Keratinocyte (primary cell): ENCODE data around the gene OSBPL10. TPM values are rescaled to one million over a fixed set of nuclear protein-coding genes. Genes with fewer than 3 reads are reported as not detected.

Source experiments
- DNase-seq: peaks from one replicate; pipeline ENCODE4 v3.0.0-alpha.2; 2011; ENCODE audit warnings: low read depth, missing footprints, low spot score
- FAIRE-seq: peaks from 2 replicates; lab custom pipeline; 2011; peaks lifted over from hg19 to GRCh38; lab: Jason Lieb, UNC
- H2AFZ ChIP-seq: 2 replicates; pipeline ENCODE4 v1.6.0; 2012; ENCODE audit warnings: low read length, control low read depth, inconsistent platforms; ENCODE audit not compliant: control insufficient read depth
- H3K27ac ChIP-seq: 2 replicates; pipeline ENCODE4 v1.5.1; 2011; ENCODE audit warnings: low read length; ENCODE audit not compliant: control insufficient read depth, insufficient read depth
- H3K27me3 ChIP-seq: 3 replicates; pipeline ENCODE4 v1.6.0; 2011; ENCODE audit warnings: low read length; ENCODE audit not compliant: control insufficient read depth, insufficient read depth; ENCODE audit errors: extremely low read depth
- H3K36me3 ChIP-seq, 2 experiments: 2 replicates in 1 of 2; 3 replicates in 1 of 2; pipeline ENCODE4 v1.5.1; 2011; ENCODE audit warnings: low read length in 2 of 2, mild to moderate bottlenecking in 1 of 2; ENCODE audit not compliant: control insufficient read depth in 2 of 2, insufficient read depth in 2 of 2; ENCODE audit errors: extremely low read depth in 1 of 2
- H3K4me1 ChIP-seq: 3 replicates; pipeline ENCODE4 v1.5.1; 2011; ENCODE audit warnings: low read length; ENCODE audit not compliant: control insufficient read depth, insufficient read depth; ENCODE audit errors: extremely low read depth
- H3K4me2 ChIP-seq: 3 replicates; pipeline ENCODE4 v1.6.0; 2011; ENCODE audit warnings: low read depth, low read length; ENCODE audit not compliant: control insufficient read depth, insufficient read depth; ENCODE audit errors: extremely low read depth
- H3K4me3 ChIP-seq, 3 experiments: fragments of 200-600 bp in 1 of 3; sonication (generic) in 1 of 3; 2 replicates in 2 of 3; 3 replicates in 1 of 3; pipeline ENCODE4 v1.5.1; 2011 to 2016; ENCODE audit warnings: low read length in 3 of 3, mild to moderate bottlenecking in 3 of 3, control low read depth in 2 of 3, inconsistent platforms in 1 of 3, low read depth in 1 of 3, mixed read lengths in 1 of 3, mixed run types in 1 of 3, moderate library complexity in 1 of 3; ENCODE audit not compliant: control insufficient read depth in 2 of 3, insufficient read depth in 2 of 3; ENCODE audit errors: extremely low read depth in 1 of 3
- H3K79me2 ChIP-seq: 2 replicates; pipeline ENCODE4 v1.6.0; 2012; ENCODE audit warnings: low read length; ENCODE audit not compliant: control insufficient read depth, insufficient read depth
- H3K9ac ChIP-seq: 3 replicates; pipeline ENCODE4 v1.6.0; 2011; ENCODE audit warnings: low read length; ENCODE audit not compliant: control insufficient read depth, insufficient read depth; ENCODE audit errors: extremely low read depth
- H3K9me1 ChIP-seq: 3 replicates; pipeline ENCODE4 v1.6.0; 2011; ENCODE audit warnings: low read length; ENCODE audit not compliant: control insufficient read depth, insufficient read depth; ENCODE audit errors: extremely low read depth
- H3K9me3 ChIP-seq: 2 replicates; pipeline ENCODE4 v1.5.1; 2012; ENCODE audit warnings: low read depth, low read length; ENCODE audit not compliant: control insufficient read depth
- H4K20me1 ChIP-seq: 3 replicates; pipeline ENCODE4 v1.6.0; 2011; ENCODE audit warnings: low read length; ENCODE audit not compliant: control insufficient read depth, insufficient read depth; ENCODE audit errors: extremely low read depth
- EZH2 ChIP-seq: IDR thresholded peaks from one replicate; pipeline ENCODE4 v1.6.1; 2012; ENCODE audit warnings: inconsistent platforms, mild to moderate bottlenecking, low read length, moderate library complexity
- dilution Hi-C: fragments of 300-500 bp; cut with MboI; formaldehyde crosslinking; loops from one replicate; pipeline ENCODE4 v1.7.0; 2020; ENCODE audit warnings: low sequenced_read_pairs; ENCODE audit not compliant: extremely low pct_ligation_motif_present
- polyA plus RNA-seq, 5 experiments: library from polyadenylated mRNA; depleted of rRNA in 3 of 5; stranded (reverse) in 3 of 5; stranded (forward) in 1 of 5; unstranded in 1 of 5; fragments of >200 nt; gene quantifications; 1 replicate in 1 of 5; 2 replicates in 3 of 5; 3 replicates in 1 of 5; pipeline versions ENCODE4 v1.2.1 to v1.2.3, GENCODE V29; 2011 to 2012; ENCODE audit warnings: missing spikeins in 2 of 5, low read depth in 1 of 5, low replicate concordance in 1 of 5
- TF ChIP-seq, protein P1 (sequence below), 3 experiments: IDR thresholded peaks in 1 of 3; conservative IDR thresholded peaks in 1 of 3; optimal IDR thresholded peaks in 1 of 3; 2 replicates in 2 of 3; 3 replicates in 1 of 3; pipeline versions ENCODE3 to v1.5.1; 2011; ENCODE audit warnings: low read length in 3 of 3, mild to moderate bottlenecking in 3 of 3, moderate library complexity in 2 of 3, control low read depth in 1 of 3, inconsistent platforms in 1 of 3; ENCODE audit not compliant: insufficient read depth in 2 of 3; ENCODE audit errors: extremely low read depth in 1 of 3

OSBPL10 gene
- polyA plus RNA-seq, 1 donor (not counting 4 experiments of a cell fraction or from before 2014, with no cell fraction given), result 50.1 TPM

DNA sequence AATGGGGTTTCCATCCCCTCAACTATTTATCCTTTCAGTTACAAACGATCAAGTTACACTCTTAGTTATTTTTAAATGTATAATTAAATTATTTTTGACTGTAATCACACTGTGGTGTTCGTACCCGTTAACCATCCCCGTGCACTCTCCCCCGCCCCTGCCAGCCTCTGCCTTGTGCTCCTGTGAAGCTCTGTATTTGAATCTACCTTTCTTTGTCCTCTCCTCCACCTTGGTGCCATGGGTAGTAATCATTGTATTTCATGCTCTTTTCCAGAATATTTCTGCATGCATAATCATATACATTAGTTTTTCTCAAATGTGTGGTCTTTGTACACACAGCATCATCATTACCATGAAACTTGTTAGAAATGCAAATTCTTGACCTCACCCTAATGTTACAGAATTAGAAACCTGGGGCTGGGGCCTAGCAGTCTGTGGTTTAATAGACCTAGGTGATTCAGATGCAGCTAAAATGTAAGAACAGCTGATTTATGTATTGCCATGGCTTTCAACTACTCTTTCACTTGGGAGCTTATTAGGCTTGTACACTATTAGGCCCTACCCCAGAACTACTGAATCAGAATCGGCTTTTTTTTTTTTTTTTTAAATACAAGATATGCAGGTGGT lies 356.9 kb downstream of the OSBPL10 start:
- H3K9me1 ChIP-seq, result no peaks in the 10 kb centered on the region
- H3K27ac ChIP-seq, result no peak overlapping the region
- FAIRE-seq, result no peak
- H3K9ac ChIP-seq, result no peak overlapping the region
- TF ChIP-seq, protein P1, sequence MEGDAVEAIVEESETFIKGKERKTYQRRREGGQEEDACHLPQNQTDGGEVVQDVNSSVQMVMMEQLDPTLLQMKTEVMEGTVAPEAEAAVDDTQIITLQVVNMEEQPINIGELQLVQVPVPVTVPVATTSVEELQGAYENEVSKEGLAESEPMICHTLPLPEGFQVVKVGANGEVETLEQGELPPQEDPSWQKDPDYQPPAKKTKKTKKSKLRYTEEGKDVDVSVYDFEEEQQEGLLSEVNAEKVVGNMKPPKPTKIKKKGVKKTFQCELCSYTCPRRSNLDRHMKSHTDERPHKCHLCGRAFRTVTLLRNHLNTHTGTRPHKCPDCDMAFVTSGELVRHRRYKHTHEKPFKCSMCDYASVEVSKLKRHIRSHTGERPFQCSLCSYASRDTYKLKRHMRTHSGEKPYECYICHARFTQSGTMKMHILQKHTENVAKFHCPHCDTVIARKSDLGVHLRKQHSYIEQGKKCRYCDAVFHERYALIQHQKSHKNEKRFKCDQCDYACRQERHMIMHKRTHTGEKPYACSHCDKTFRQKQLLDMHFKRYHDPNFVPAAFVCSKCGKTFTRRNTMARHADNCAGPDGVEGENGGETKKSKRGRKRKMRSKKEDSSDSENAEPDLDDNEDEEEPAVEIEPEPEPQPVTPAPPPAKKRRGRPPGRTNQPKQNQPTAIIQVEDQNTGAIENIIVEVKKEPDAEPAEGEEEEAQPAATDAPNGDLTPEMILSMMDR (optimal IDR thresholded peaks at IDR 0.05 in 1 of 3, IDR thresholded peaks at IDR 0.05 in 1 of 3, conservative IDR thresholded peaks at IDR 0.05 in 1 of 3; ENCODE audit: extremely low read depth in 1 of 3, insufficient read depth in 2 of 3, low read length in 3 of 3), result no peak
- no peak for TF ChIP-seq EZH2
- H2AFZ ChIP-seq, result no peak overlapping the region
- peaks cover 5 to 20% of the 10 kb centered on the region in 2 experiments for H3K36me3 ChIP-seq
- no peak for DNase-seq
- no peaks in the 10 kb centered on the region for H3K27me3 ChIP-seq
- H3K9me3 ChIP-seq, result no peaks in the 10 kb centered on the region
- no peaks in the 10 kb centered on the region for H4K20me1 ChIP-seq
- no peaks in the 10 kb centered on the region for H3K4me1 ChIP-seq
- dilution Hi-C loops, result no loop called here
- no peak overlapping the region for H3K4me2 ChIP-seq
- H3K79me2 ChIP-seq, result no peaks in the 10 kb centered on the region
- H3K4me3 ChIP-seq, result no peak overlapping the region

- H3K9ac ChIP-seq, result no peak overlapping the region
- H3K4me1 ChIP-seq, result no peaks in the 10 kb centered on the region
- DNase-seq (no peak), FAIRE-seq (no peak)
- no peaks in the 10 kb centered on the region for H4K20me1 ChIP-seq
- no peak overlapping the region for H3K27ac ChIP-seq
- no peaks in the 10 kb centered on the region for H3K27me3 ChIP-seq
- dilution Hi-C loops, result no loop called here
- no peak overlapping the region for H3K4me3 ChIP-seq
- no peaks in the 10 kb centered on the region for H3K9me1 ChIP-seq
- H3K36me3 ChIP-seq, result peaks cover 5 to 20% of the 10 kb centered on the region in 2 experiments
- no peak overlapping the region for H3K4me2 ChIP-seq
- no peak overlapping the region for H2AFZ ChIP-seq
- no peaks in the 10 kb centered on the region for H3K9me3 ChIP-seq
- TF ChIP-seq EZH2, result no peak
- TF ChIP-seq, protein P1 (optimal IDR thresholded peaks at IDR 0.05 in 1 of 3, IDR thresholded peaks at IDR 0.05 in 1 of 3, conservative IDR thresholded peaks at IDR 0.05 in 1 of 3; ENCODE audit: extremely low read depth in 1 of 3, insufficient read depth in 2 of 3, low read length in 3 of 3), result no peak
- no peaks in the 10 kb centered on the region for H3K79me2 ChIP-seq
Measured at GRCh38 chr3:31622636-31623288, 358.3 kb downstream of the OSBPL10 start.
